ENCODE measurements around the gene DGKG.

The DGKG gene

DNA sequence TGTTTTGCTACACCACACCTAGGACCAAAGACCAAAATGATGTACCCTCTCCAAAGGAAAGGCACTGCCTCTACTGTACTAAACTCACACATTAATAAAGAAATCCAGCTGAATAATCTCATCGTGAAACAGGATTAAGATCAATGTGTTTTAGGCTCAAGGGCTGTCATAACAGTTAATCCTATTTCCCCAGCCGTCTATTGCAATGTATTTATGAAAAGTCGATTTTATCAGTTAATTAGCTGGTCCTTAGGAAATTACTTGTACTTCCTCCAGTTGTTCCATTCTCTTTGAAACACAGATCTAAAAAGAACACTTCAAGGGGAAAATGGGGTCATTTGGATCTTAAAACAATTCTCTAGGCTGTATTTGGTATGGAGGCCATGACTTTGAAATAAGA lies 261.6 kb downstream of the DGKG start:
- Mint-ChIP-seq H3K27ac (peak overlapping the region; percentile 22), H3K27me3 (ENCODE audit: low read depth, poor library complexity) (no peaks in the 10 kb centered on the region), H3K4me1 (peaks cover 92% of the 10 kb centered on the region), H3K4me3 (no peak overlapping the region), H3K9me3 (no peaks in the 10 kb centered on the region), H3K36me3 (ENCODE audit: low read depth) (peaks cover 26% of the 10 kb centered on the region)
- TF ChIP-seq, protein P1, sequence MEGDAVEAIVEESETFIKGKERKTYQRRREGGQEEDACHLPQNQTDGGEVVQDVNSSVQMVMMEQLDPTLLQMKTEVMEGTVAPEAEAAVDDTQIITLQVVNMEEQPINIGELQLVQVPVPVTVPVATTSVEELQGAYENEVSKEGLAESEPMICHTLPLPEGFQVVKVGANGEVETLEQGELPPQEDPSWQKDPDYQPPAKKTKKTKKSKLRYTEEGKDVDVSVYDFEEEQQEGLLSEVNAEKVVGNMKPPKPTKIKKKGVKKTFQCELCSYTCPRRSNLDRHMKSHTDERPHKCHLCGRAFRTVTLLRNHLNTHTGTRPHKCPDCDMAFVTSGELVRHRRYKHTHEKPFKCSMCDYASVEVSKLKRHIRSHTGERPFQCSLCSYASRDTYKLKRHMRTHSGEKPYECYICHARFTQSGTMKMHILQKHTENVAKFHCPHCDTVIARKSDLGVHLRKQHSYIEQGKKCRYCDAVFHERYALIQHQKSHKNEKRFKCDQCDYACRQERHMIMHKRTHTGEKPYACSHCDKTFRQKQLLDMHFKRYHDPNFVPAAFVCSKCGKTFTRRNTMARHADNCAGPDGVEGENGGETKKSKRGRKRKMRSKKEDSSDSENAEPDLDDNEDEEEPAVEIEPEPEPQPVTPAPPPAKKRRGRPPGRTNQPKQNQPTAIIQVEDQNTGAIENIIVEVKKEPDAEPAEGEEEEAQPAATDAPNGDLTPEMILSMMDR (IDR thresholded peaks at IDR 0.05) = no peak
- no peak for DNase-seq

- peak overlapping the region; percentile 87 for H3K4me3 Mint-ChIP-seq
- H3K27me3 Mint-ChIP-seq (ENCODE audit: low read depth, poor library complexity) = no peaks in the 10 kb centered on the region
- TF ChIP-seq, protein P1 (IDR thresholded peaks at IDR 0.05) = no peak
- no peaks in the 10 kb centered on the region for H3K9me3 Mint-ChIP-seq
- H3K4me1 Mint-ChIP-seq = peaks cover 95% of the 10 kb centered on the region
- peak overlapping the region; percentile 96 for H3K27ac Mint-ChIP-seq
- no peak for DNase-seq
- peaks cover 32% of the 10 kb centered on the region for H3K36me3 Mint-ChIP-seq (ENCODE audit: low read depth)
These were observed 262.9 kb downstream of the DGKG start for GRCh38 chr3:186099178-186099577.

DNA sequence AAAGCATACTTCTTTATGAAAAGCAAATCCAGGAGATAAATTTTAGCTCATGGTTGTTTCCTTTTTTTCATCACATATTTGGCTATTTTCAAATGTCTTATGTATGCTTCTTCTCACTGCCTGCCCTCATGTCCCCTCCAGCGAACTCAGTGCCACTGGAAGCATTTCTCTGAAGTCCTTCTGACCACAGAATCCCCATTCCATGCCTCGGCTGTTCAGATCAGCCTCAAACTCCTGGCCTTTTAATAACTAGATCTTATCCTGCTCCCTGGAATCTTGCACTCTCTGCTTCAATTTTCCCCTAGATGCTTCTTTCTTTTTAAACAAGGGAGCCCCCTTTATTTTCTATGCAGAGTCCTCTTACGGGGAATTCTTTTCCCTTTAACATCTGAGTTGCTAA lies 263.3 kb downstream of the DGKG start:
- DNase-seq = no peak
- Mint-ChIP-seq H3K9me3 (no peaks in the 10 kb centered on the region), H3K4me1 (peaks cover 95% of the 10 kb centered on the region), H3K27me3 (ENCODE audit: low read depth, poor library complexity) (no peaks in the 10 kb centered on the region), H3K4me3 (peak overlapping the region; percentile 87), H3K36me3 (ENCODE audit: low read depth) (peaks cover 32% of the 10 kb centered on the region), H3K27ac (peak overlapping the region; percentile 96)
- TF ChIP-seq, protein P1 (IDR thresholded peaks at IDR 0.05) = no peak

- Mint-ChIP-seq H3K27me3 (ENCODE audit: low read depth, poor library complexity) (peaks cover under 1% of the 10 kb centered on the region), H3K36me3 (ENCODE audit: low read depth) (peaks cover 40% of the 10 kb centered on the region), H3K9me3 (no peaks in the 10 kb centered on the region), H3K4me1 (peaks cover 95% of the 10 kb centered on the region), H3K4me3 (peak overlapping the region; percentile 87), H3K27ac (peak overlapping the region; percentile 96)
- peak; percentile 71 for DNase-seq
- TF ChIP-seq, protein P1 (IDR thresholded peaks at IDR 0.05) = no peak
These were observed 264.2 kb downstream of the DGKG start for GRCh38 chr3:186097663-186098451.

DNA sequence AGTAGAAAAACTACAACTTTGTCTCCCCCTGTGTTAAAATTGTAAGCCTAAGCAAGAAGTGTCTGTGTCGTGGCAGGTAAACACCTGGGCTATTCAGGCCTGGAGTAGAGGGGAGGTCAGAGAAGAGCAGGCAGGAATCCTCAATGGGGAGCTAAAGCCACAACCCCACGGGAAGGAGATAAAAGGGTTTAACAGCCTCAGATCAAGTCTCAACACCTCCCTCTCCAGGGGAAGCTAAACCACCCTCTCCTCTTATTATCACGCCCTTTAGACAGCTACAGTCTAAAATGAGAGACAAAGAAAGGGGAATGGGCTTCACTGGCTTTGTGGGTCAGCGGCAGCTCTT lies 264.7 kb downstream of the DGKG start:
- no peak for DNase-seq
- Mint-ChIP-seq H3K27me3 (ENCODE audit: low read depth, poor library complexity) (peaks cover 4% of the 10 kb centered on the region), H3K9me3 (no peaks in the 10 kb centered on the region), H3K4me1 (peaks cover 94% of the 10 kb centered on the region), H3K27ac (peak overlapping the region; percentile 90), H3K4me3 (peak overlapping the region; percentile 87), H3K36me3 (ENCODE audit: low read depth) (peaks cover 39% of the 10 kb centered on the region)
- TF ChIP-seq, protein P1 (IDR thresholded peaks at IDR 0.05) = no peak

Measured in nephron progenitor cell (in vitro differentiated cells).